K562 (cell line): ENCODE measurements around the gene OPCML. TPM values are rescaled to one million over a fixed set of nuclear protein-coding genes. Genes with fewer than 3 reads are reported as not detected.

Source experiments
- ATAC-seq: fragments of 200-7000 bp; cut with Tn5 transposase; 3 replicates; pipeline ENCODE4 v1.9.1; 2020; ENCODE audit warnings: moderate library complexity
- BruUV-seq: library from RNA; stranded (reverse); fragments of 400-500 nt; replicated peaks from 2 replicates; lab custom pipeline; 2021; lab: Mats Ljungman, UMichigan
- CTCF ChIA-PET: fragments of 300-600 bp; formaldehyde crosslinking; extraction: SDS; loops from one replicate; lab custom pipeline; 2021; ENCODE audit warnings: low intra/inter-chr PET ratio; lab: Yijun Ruan, JAX
- POLR2A ChIA-PET: fragments of 300-600, 350-650 bp; sonication (Branson Sonifier 250); formaldehyde crosslinking; extraction: SDS; loops from one replicate; lab custom pipeline; 2021; ENCODE audit warnings: antibody characterized with exemption, inconsistent platforms; lab: Yijun Ruan, JAX
- DNase-seq, 4 experiments: peaks; one replicate each; pipeline versions ENCODE4 v3.0.0 to v3.0.0-alpha.2; 2011 to 2018; ENCODE audit warnings: low spot score in 3 of 4, mixed read lengths in 3 of 4; ENCODE audit errors: extremely low read depth in 1 of 4
- FAIRE-seq: peaks from 2 replicates; lab custom pipeline; 2011; peaks lifted over from hg19 to GRCh38; lab: Jason Lieb, UNC
- H2AFZ ChIP-seq: 2 replicates; pipeline ENCODE4 v1.6.0; 2011; ENCODE audit warnings: low read depth, low read length, control low read depth, inconsistent platforms
- H3K27ac ChIP-seq: fragments of 200-600 bp; 3 replicates; pipeline ENCODE4 v1.8.0; 2011; ENCODE audit warnings: low read depth, mild to moderate bottlenecking, control low read depth, inconsistent platforms, low read length, moderate library complexity, mixed read lengths; ENCODE audit errors: extremely low read depth
- H3K27me3 ChIP-seq, 2 experiments: fragments of 300-600 bp in 1 of 2; 2 replicates in 1 of 2; 3 replicates in 1 of 2; pipeline versions ENCODE4 v1.6.0 to v1.8.0; 2011; ENCODE audit warnings: inconsistent platforms in 2 of 2, low read length in 2 of 2, mild to moderate bottlenecking in 1 of 2, mixed read lengths in 1 of 2, moderate library complexity in 1 of 2; ENCODE audit not compliant: control insufficient read depth in 2 of 2, insufficient read depth in 2 of 2
- H3K36me3 ChIP-seq: fragments of 300-600 bp; 3 replicates; pipeline ENCODE4 v1.8.0; 2011; ENCODE audit warnings: mild to moderate bottlenecking, low read length, inconsistent platforms; ENCODE audit not compliant: control insufficient read depth, insufficient read depth
- H3K4me1 ChIP-seq, 2 experiments: fragments of 200-600 bp in 1 of 2; replicated peaks in 1 of 2; 2 replicates in 1 of 2; 3 replicates in 1 of 2; pipeline versions ENCODE4 v1.5.1 to v1.8.0; 2011; ENCODE audit warnings: inconsistent platforms in 2 of 2, low read length in 2 of 2, mild to moderate bottlenecking in 1 of 2, mixed read lengths in 1 of 2, moderate library complexity in 1 of 2; ENCODE audit not compliant: control insufficient read depth in 2 of 2, insufficient read depth in 2 of 2
- H3K4me2 ChIP-seq: 2 replicates; pipeline ENCODE4 v1.6.1; 2011; ENCODE audit warnings: low read length, control low read depth, inconsistent platforms, mixed read lengths; ENCODE audit not compliant: insufficient read depth
- H3K4me3 ChIP-seq: fragments of 200-600 bp; sonication (generic), shearing (Covaris generic); 2 replicates; pipeline ENCODE4 v1.5.1; 2016; ENCODE audit warnings: control low read depth, inconsistent platforms
- H3K79me2 ChIP-seq: fragments of 200-600 bp; 3 replicates; pipeline ENCODE4 v1.8.0; 2011; ENCODE audit warnings: low read length, inconsistent platforms; ENCODE audit not compliant: control insufficient read depth, insufficient read depth
- H3K9ac ChIP-seq, 2 experiments: 2 replicates each; pipeline versions ENCODE4 v1.6.0 to v1.6.1; 2011; ENCODE audit warnings: low read depth in 2 of 2, low read length in 2 of 2, control low read depth in 1 of 2, inconsistent platforms in 1 of 2, mild to moderate bottlenecking in 1 of 2, mixed read lengths in 1 of 2; ENCODE audit not compliant: insufficient read depth in 1 of 2
- H3K9me1 ChIP-seq: one replicate; pipeline ENCODE4 v1.6.0; 2011; ENCODE audit warnings: inconsistent platforms, mild to moderate bottlenecking, low read length, moderate library complexity; ENCODE audit not compliant: control insufficient read depth, insufficient read depth
- H3K9me3 ChIP-seq: replicated peaks from 2 replicates; pipeline ENCODE4 v1.5.1; 2011; ENCODE audit warnings: low read depth, low read length, inconsistent platforms; ENCODE audit not compliant: control insufficient read depth, insufficient read depth
- H4K20me1 ChIP-seq: replicated peaks from 2 replicates; pipeline ENCODE4 v1.6.1; 2011; ENCODE audit warnings: low read length, inconsistent platforms, mixed read lengths; ENCODE audit not compliant: control insufficient read depth, insufficient read depth
- ARHGAP35 ChIP-seq: fragments of 450-650 bp; IDR thresholded peaks from 2 replicates; pipeline ENCODE4 v1.6.1; 2018; ENCODE audit not compliant: partially characterized antibody
- CREBBP ChIP-seq: IDR thresholded peaks from one replicate; pipeline ENCODE4 v1.6.1; 2012; ENCODE audit warnings: low read depth, mild to moderate bottlenecking, control low read depth, inconsistent platforms, low read length
- ETS2 ChIP-seq: IDR thresholded peaks from 2 replicates; pipeline ENCODE4 v1.6.1; 2016; ENCODE audit warnings: borderline replicate concordance, missing genetic modification characterization, mild to moderate bottlenecking, moderate library complexity, missing compliant biosample characterization; ENCODE audit not compliant: poor library complexity, severe bottlenecking
- ETV6 ChIP-seq, 3 experiments: fragments of 150-350 bp in 1 of 3; sonication (generic) in 1 of 3; formaldehyde crosslinking in 1 of 3; IDR thresholded peaks; 2 replicates each; pipeline versions ENCODE4 v1.6.1 to v1.8.0; 2014 to 2022; ENCODE audit warnings: borderline replicate concordance in 2 of 3, low read depth in 2 of 3, antibody characterized with exemption in 1 of 3, low read length in 1 of 3, mild to moderate bottlenecking in 1 of 3, missing genetic modification reagents in 1 of 3
- NFIX ChIP-seq: fragments of 250-450 bp; sonication (Bioruptor Pico); IDR thresholded peaks from 2 replicates; pipeline ENCODE4 v1.4.0; 2020; ENCODE audit warnings: low read depth, mild to moderate bottlenecking, moderate library complexity
- ZBTB2 ChIP-seq: fragments of 450-650 bp; IDR thresholded peaks from 2 replicates; pipeline ENCODE4 v1.6.1; 2016; ENCODE audit warnings: antibody characterized with exemption
- ZNF436 ChIP-seq: fragments of 250-450, 450-650 bp; sonication (Bioruptor Pico); formaldehyde crosslinking; IDR thresholded peaks from 2 replicates; pipeline ENCODE4 v1.7.0; 2020; ENCODE audit warnings: mild to moderate bottlenecking
- WGBS: fragments of 100-300 bp; shearing (Covaris generic); methylation state at CpG from one replicate; pipeline ENCODE4 v1.1.6; 2016; ENCODE audit warnings: low coverage, mixed read lengths; ENCODE audit not compliant: insufficient coverage; ENCODE audit errors: missing lambda C conversion rate; 5-methylcytosine and 5-hydroxymethylcytosine counted together
- in situ Hi-C: fragments of 300-500 bp; cut with MboI; formaldehyde crosslinking; loops from 4 replicates; pipeline ENCODE4 v1.15.0; 2018; ENCODE audit warnings: inconsistent platforms, mixed read lengths
- intact Hi-C: fragments of 100-400 bp; cut with micrococcal nuclease; formaldehyde crosslinking; loops from 2 replicates; pipeline ENCODE4 v1.14.2; 2022
- polyA plus RNA-seq, 8 experiments: library from polyadenylated mRNA; depleted of rRNA in 4 of 8; stranded (reverse) in 5 of 8; unstranded in 3 of 8; fragments of >200 nt; fragmentation: Nextera tagmentation in 2 of 8; fragmentation: Illumina TruSeq in 1 of 8; extraction: Ambion mirVana in 2 of 8; extraction: Trizol in 1 of 8; gene quantifications; 2 replicates each; pipeline versions ENCODE4 v1.2.1 to v1.2.3, GENCODE V29; 2011 to 2014; ENCODE audit warnings: inconsistent platforms in 1 of 8, missing spikeins in 1 of 8
- total RNA-seq, 7 experiments: library from RNA; depleted of rRNA in 6 of 7; stranded (reverse); fragments of >200 nt in 6 of 7; fragmentation: Illumina TruSeq in 2 of 7; extraction: Trizol in 2 of 7; gene quantifications; 2 replicates each; pipeline versions ENCODE4 v1.2.1 to v1.2.3, GENCODE V29; 2011 to 2021; ENCODE audit warnings: low replicate concordance in 1 of 7

OPCML gene
- total and polyA plus RNA-seq, 9 of the 15 experiments (the other 6 are each of a cell fraction or from before 2014, with no cell fraction given), result not detected

GRCh38 chr11:132658696-132659095 is 873.6 kb downstream of the OPCML start:
- Histone ChIP-seq H3K4me3 (no peak overlapping the region), H3K4me1 (no peaks in the 10 kb centered on the region), H2AFZ (no peak overlapping the region), H3K27ac (no peak overlapping the region), H3K9me3 (no peaks in the 10 kb centered on the region), H3K79me2 (no peaks in the 10 kb centered on the region), H3K9ac (no peak overlapping the region), H3K36me3 (no peaks in the 10 kb centered on the region), H3K9me1 (no peaks in the 10 kb centered on the region), H3K4me2 (no peak overlapping the region), H4K20me1 (no peaks in the 10 kb centered on the region), H3K27me3 (no peaks in the 10 kb centered on the region)
- BruUV-seq, result no TSS peak
- WGBS, result 0% methylated on average over 2 of the region's 2 CpGs
- POLR2A ChIA-PET, result no interaction called here
- in situ Hi-C loops, result no loop called here
- FAIRE-seq, result no peak
- TF ChIP-seq ZBTB2, result no peak
- TF ChIP-seq ETS2, result no peak
- no peak for TF ChIP-seq ZNF436 (CRISPR knock-in tag)
- no peak for TF ChIP-seq NFIX (CRISPR knock-in tag)
- no peak for TF ChIP-seq CREBBP
- no peak for TF ChIP-seq ARHGAP35
- no peak for TF ChIP-seq ETV6 (IDR thresholded peaks at IDR 0.05; ENCODE audit: borderline replicate concordance in 1 of 2, low read depth in 2 of 2, low read length in 1 of 2)
- no peak for TF ChIP-seq ETV6 (CRISPR knock-in tag; IDR thresholded peaks at IDR 0.05; ENCODE audit: borderline replicate concordance)
- DNase-seq, result no peak
- ATAC-seq, result no peak
- CTCF ChIA-PET, result no interaction called here
- intact Hi-C loops, result no loop called here
